Heart right ventricle (tissue), 16 donors: ENCODE results near the gene TTLL5. TPM values are rescaled to one million over a fixed set of nuclear protein-coding genes. Genes with fewer than 3 reads are reported as not detected.

Experiments used
- ATAC-seq, 8 donors: fragments of 200-7000 bp; cut with Tn5 transposase; one replicate each; pipeline ENCODE4 v1.9.1; 2020; ENCODE audit warnings: mild to moderate bottlenecking in 8 of 8, moderate library complexity in 8 of 8, moderate number of reproducible peaks in 1 of 8
- DNase-seq, 2 donors: peaks; one replicate each; pipeline ENCODE4 v3.0.0-alpha.2; 2020
- H3K27ac ChIP-seq, 10 donors: fragments of 200-600 bp; sonication (generic) in 2 of 10; one replicate each; pipeline versions ENCODE4 v1.5.0 to v1.8.0; 2020 to 2022; ENCODE audit warnings: mild to moderate bottlenecking in 3 of 10
- H3K27me3 ChIP-seq, 7 donors: fragments of 200-600 bp; one replicate each; pipeline ENCODE4 v1.8.0; 2021 to 2022; ENCODE audit warnings: mild to moderate bottlenecking in 2 of 7
- H3K36me3 ChIP-seq, 9 donors: fragments of 200-600 bp; sonication (generic) in 1 of 9; one replicate each; pipeline versions ENCODE4 v1.5.0 to v1.8.0; 2020 to 2022; ENCODE audit warnings: mild to moderate bottlenecking in 2 of 9
- H3K4me1 ChIP-seq, 9 donors: fragments of 200-600 bp; sonication (generic) in 1 of 9; one replicate each; pipeline versions ENCODE4 v1.5.0 to v1.8.0; 2020 to 2022; ENCODE audit warnings: mild to moderate bottlenecking in 4 of 9
- H3K4me3 ChIP-seq, 10 donors: fragments of 200-600 bp; sonication (generic) in 2 of 10; one replicate each; pipeline versions ENCODE4 v1.5.0 to v1.8.0; 2020 to 2022; ENCODE audit warnings: mild to moderate bottlenecking in 7 of 10, moderate library complexity in 2 of 10
- H3K9me3 ChIP-seq, 11 donors: fragments of 200-600 bp in 10 of 11; sonication (generic) in 2 of 11; one replicate each; pipeline versions ENCODE4 v1.5.0 to v1.8.0; 2013 to 2022; ENCODE audit warnings: mild to moderate bottlenecking in 2 of 11, control low read depth in 1 of 11, moderate library complexity in 1 of 11
- CTCF ChIP-seq, 9 donors: fragments of 200-600 bp; sonication (generic) in 2 of 9; IDR thresholded peaks; one replicate each; pipeline versions ENCODE4 v1.5.0 to v1.8.0; 2021 to 2022; ENCODE audit warnings: antibody characterized with exemption in 9 of 9, mild to moderate bottlenecking in 5 of 9, moderate library complexity in 1 of 9
- WGBS, 2 donors: extraction: QIAGEN DNeasy Blood & Tissue Kit; methylation state at CpG; one replicate each; pipeline ENCODE4 v1.1.7; 2013; ENCODE audit warnings: inconsistent platforms in 1 of 2; 5-methylcytosine and 5-hydroxymethylcytosine counted together
- intact Hi-C, 10 donors: fragments of 100-400 bp; cut with DNase I; formaldehyde crosslinking; loops; one replicate each; pipeline versions ENCODE4 v1.11.1 to v1.14.2; 2022
- polyA plus RNA-seq, 2 donors: library from polyadenylated mRNA; stranded (reverse); fragments of 200-250 nt; gene quantifications; one replicate each; pipeline ENCODE4 v1.2.3, GENCODE V29; 2013
- total RNA-seq, 10 donors: library from RNA; stranded (reverse); fragmentation: NEBNext Ultra II Directional in 3 of 10; extraction: Animal tissue kit (Norgen Biotek cat#: 25700) in 3 of 10; gene quantifications; one replicate each; pipeline versions ENCODE4 v1.2.1 to v1.2.4, GENCODE V29; 2021 to 2023
- donor health status: Arrhythmogenic right ventricular cardiomyopathy.
- donor health status: ischemic (EF 13 %, LVEDD 7.1; RV severe dilation, severe dysfunction).
- donor health status: healthy with polysubstance abuse.
- donor health status: DM: no; HTN: yes; CAD: no.
- donor health status: DM: no; HTN: no; CAD: no.
- donor health status: ischemic (EF 25% LVEDD 6.9; RV normal size, moderate dysfunction).
- donor health status: ischemic (EF 25% LVEDD 5.7; RV mildly dilated, moderate dysfunction).
- donor health status: healthy.
- donor health status: DM: yes; HTN: yes; CAD: no.
- donor health status: Ischemic cardiomyopathy.
- donor health status: ischemic (EF 35%, LVEDD 5.7; RV mildly dilated, moderate dysfunction).
- donor health status: nonischemic (EF 11% LVEDD 7.7; RV severe dilation, severe dysfunction).
- donor health status: DM: yes; HTN: yes; CAD: no.
- donor health status: PGD.
- donor health status: ischemic (EF 29% LVEDD 5.4; RV normal size, mild dysfunction).
- donor health status: nonischemic (EF 23%, LVEDD 6.1; RV moderate dilation, normal function).

TTLL5 gene
- total and polyA plus RNA-seq, 12 donors: 5.6 to 24.7 (median 17.6) TPM

GRCh38 chr14:75718199-75718598, 57.2 kb downstream of the TTLL5 start:
- intact Hi-C loops: loop anchor here in 4 of 10 donors (10.0 kb wide), 3 partner anchors 187 to 667 kb away; partner anchors contain the start of gene ESRRB (in 1 of the 4)
- TF ChIP-seq CTCF (IDR thresholded peaks at IDR 0.05): no peak
- no peak for ATAC-seq
- peaks cover 0 to 30% (median 0%) of the 10 kb centered on the region in 9 donors for H3K36me3 ChIP-seq
- H3K27ac ChIP-seq: peak overlapping the region in 1 of 10 donors; percentile 19
- no peak overlapping the region for H3K4me3 ChIP-seq
- no peaks in the 10 kb centered on the region for H3K27me3 ChIP-seq
- WGBS, 2 donors: 72 to 75% methylated on average over 3 of the region's 3 CpGs
- peaks cover 3 to 60% (median 25%) of the 10 kb centered on the region in 9 donors for H3K4me1 ChIP-seq
- no peak for DNase-seq
- H3K9me3 ChIP-seq: no peaks in the 10 kb centered on the region

DNA sequence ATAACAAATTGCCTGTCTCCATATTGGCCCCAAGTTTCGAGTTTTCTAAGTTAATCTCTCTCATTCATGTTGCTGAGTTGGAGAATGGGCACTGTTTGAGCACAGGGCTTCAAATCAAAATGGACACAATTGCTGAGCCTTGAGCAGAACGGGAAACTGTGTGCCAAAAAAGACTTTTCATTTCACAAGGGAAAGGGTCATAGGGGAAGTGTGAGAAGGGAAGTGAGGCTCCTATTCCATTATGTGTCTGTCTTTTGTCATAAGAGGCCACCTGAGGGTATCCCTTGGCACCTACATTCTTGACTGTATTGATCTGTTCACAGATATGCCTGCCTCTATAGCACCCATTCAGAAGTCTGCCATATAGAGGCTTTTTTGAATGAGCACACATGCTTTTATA, 59.1 kb downstream of the TTLL5 start:
- peaks cover 3 to 72% (median 34%) of the 10 kb centered on the region in 9 donors for H3K4me1 ChIP-seq
- intact Hi-C loops: loop anchor here in 1 of 10 donors (5.0 kb wide), 1 partner anchor 267 kb away; the partner anchor contains the start of gene IFT43

DNA sequence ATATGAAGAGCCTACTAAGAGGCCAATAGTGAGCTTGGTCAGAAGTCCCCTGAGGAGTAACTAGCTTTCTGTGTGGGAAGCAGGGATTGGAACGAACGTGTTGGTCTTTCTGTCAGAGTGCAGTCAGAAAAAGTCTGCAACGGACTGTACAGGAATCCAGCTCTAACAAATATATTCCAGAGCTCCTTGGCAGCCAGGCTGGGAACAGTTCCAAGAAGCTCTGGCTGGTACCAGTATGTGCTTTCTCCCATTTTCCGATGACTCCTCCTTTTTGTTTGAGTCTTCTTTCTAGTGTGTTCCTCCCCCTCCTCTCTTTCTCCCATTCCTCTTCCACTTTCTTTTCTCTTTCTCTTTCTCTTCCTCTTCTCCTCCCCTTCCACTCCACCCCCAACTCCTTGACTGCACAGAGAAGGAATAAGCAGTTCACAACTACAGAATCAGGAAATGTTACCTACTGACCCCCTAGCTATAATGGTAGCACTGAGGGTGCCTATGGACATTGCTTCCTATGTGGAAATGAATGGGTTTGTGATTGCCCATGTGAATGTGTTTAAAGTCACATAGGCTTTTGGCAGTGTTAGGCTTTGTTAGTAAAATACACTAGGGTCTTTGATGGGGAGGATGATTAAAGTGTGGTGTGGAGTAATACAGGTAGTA, 59.9 kb downstream of the TTLL5 start:
- H3K9me3 ChIP-seq: no peaks in the 10 kb centered on the region
- H3K27ac ChIP-seq: peak overlapping the region in 9 of 10 donors; percentile 13 to 82 (median 67)
- ATAC-seq: peak; percentile 43 to 80 (median 63)
- H3K4me1 ChIP-seq: peaks cover 3 to 72% (median 36%) of the 10 kb centered on the region in 9 donors
- TF ChIP-seq CTCF (IDR thresholded peaks at IDR 0.05): no peak
- DNase-seq: peak; percentile 37 to 66
- H3K36me3 ChIP-seq: peaks cover 0 to 31% (median 0%) of the 10 kb centered on the region in 9 donors
- no peaks in the 10 kb centered on the region for H3K27me3 ChIP-seq
- 7 to 15% methylated on average over 4 of the region's 4 CpGs for WGBS, 2 donors
- intact Hi-C loops: loop anchor here in 1 of 10 donors (5.0 kb wide), 1 partner anchor 266 kb away; the partner anchor contains the start of gene IFT43
- peak overlapping the region in 3 of 10 donors; percentile 4 to 18 (median 18) for H3K4me3 ChIP-seq

More for the DNA sequence above, 59.1 kb downstream of the TTLL5 start:
- no peak for DNase-seq
- Histone ChIP-seq H3K27me3 (no peaks in the 10 kb centered on the region), H3K4me3 (no peak overlapping the region), H3K27ac (peak overlapping the region in 7 of 10 donors; percentile 45 to 82 (median 68)), H3K9me3 (no peaks in the 10 kb centered on the region), H3K36me3 (peaks cover 0 to 31% (median 0%) of the 10 kb centered on the region in 9 donors)
- no peak for ATAC-seq
- WGBS, 2 donors: 83 to 98% methylated on average over 2 of the region's 2 CpGs
- no peak for TF ChIP-seq CTCF (IDR thresholded peaks at IDR 0.05)

GRCh38 chr14:75723716-75724115, 62.7 kb downstream of the TTLL5 start:
- no peak for DNase-seq
- Histone ChIP-seq H3K4me1 (peaks cover 6 to 57% (median 38%) of the 10 kb centered on the region in 9 donors), H3K36me3 (peaks cover 0 to 20% (median 0%) of the 10 kb centered on the region in 9 donors), H3K27me3 (no peaks in the 10 kb centered on the region), H3K4me3 (no peak overlapping the region), H3K27ac (peak overlapping the region in 9 of 10 donors; percentile 44 to 82 (median 68)), H3K9me3 (peaks cover 0 to 6% (median 0%) of the 10 kb centered on the region in 11 donors)
- no peak for TF ChIP-seq CTCF (IDR thresholded peaks at IDR 0.05)
- peak in 7 of 8 donors; percentile 32 to 70 (median 51) for ATAC-seq
- intact Hi-C loops: loop anchor here in 1 of 10 donors (5.0 kb wide), 1 partner anchor 264 kb away; the partner anchor contains the start of gene IFT43
- 43 to 44% methylated on average over 1 of the region's 1 CpG for WGBS, 2 donors
